Dermis blood vessel endothelial cell (primary cell): ENCODE data around the gene DUSP7. TPM values are rescaled to one million over a fixed set of nuclear protein-coding genes. Genes with fewer than 3 reads are reported as not detected.
"Not testable (repeated sequence)": the region's sequence is repeated elsewhere in the genome, so short reads cannot be mapped to it uniquely, and the experiment has no call there.

Experiments
- DNase-seq: peaks from one replicate; pipeline ENCODE4 v3.0.0; 2010
- total RNA-seq: library from RNA; depleted of rRNA; stranded (reverse); fragments of >200 nt; gene quantifications from 2 replicates; pipeline ENCODE4 v1.2.3, GENCODE V29; 2014

The DUSP7 gene
- total RNA-seq, 1 donor from 2014 or later = 8.0 TPM

DNA sequence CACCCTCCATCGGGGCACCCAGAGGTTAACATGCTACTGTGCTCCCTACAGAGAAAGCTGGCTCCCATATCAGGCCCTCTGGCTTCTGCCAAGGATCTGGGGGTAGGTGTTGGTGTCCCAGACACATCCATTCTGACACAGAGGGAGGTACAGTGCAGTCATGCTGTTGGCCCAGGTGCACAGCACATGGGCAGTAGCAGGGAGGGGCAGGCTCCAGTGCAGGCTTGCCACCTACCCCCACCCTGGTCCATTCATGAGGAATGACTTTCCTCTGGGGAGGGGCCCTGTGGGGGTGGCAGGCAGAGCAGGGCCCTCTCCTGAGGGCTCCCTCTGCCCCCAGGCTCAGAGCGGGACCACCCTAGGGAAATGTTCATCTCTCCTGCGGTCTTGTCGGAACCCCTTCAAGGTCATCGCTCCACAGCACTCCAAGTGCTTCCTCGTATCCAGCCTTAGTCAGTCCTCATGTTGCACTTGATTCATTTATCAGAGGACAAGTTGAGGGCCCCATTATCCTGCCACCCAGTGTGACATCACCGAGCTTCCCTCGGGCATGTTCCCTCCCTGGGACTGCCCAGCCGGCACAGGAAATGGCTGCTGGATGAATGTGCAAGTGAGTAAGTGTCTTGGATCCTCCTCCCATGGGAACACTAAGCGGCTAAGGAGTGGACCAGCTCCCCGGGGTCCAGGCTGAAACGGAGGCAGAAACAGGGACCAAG, 10.0 kb downstream of the DUSP7 start:
- peak; percentile 91 for DNase-seq

DNA sequence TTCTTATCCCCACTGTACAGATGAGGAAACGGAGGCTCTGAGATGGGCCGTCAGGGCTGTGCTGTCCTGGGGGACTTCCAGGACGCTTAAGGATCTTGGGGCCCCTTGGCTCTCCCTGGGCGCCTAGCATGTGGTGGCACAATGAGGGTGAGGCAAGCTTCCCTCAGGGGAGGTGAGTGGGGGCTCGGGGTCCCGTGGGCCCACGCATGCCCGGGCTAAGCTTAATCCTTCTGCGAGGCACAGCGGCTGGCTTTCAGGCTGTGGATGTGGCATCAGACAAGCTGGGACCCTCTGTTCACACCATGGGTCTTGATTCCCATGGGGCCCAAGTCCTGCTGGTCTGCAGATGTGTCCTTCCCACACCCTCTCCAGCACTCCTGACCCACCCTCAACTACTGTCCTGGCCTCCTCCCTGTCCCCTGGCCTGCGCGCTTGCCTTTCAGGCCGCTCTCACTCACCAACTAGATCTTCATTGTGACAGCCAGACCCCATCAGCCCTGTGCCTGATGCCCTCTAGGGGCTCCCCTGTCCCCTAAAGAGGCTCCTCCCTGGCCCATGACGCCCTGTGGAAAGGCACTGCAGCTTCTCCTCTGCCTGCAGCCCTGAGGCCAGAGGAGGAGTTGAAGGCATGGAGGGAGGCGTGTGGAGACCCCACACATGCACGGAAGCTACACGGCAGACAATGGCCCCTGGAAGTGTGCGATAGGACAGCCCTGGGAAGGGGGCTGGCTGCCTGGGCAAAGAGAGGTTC, 11.3 kb downstream of the DUSP7 start:
- DNase-seq = no peak

DNA sequence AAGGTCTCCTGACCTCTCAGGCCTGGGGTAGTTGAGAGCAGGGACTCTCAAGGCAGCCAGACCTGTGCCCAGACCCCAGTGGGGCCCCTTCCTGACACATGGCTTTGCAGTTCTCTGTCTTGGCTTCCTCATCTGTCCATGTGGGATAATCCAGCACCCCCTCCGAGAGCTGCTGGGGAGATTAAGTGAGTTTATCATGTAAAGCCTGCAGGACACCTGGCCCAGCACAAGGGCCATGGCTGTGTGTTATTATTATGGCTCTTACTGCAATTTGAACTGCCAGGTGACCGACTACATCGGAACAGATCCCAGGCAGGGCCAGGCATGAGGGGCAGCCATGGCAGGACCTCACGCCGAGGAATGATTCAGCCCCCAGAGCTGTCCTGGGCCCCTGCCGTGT, 12.6 kb downstream of the DUSP7 start:
- DNase-seq = no peak

DNA sequence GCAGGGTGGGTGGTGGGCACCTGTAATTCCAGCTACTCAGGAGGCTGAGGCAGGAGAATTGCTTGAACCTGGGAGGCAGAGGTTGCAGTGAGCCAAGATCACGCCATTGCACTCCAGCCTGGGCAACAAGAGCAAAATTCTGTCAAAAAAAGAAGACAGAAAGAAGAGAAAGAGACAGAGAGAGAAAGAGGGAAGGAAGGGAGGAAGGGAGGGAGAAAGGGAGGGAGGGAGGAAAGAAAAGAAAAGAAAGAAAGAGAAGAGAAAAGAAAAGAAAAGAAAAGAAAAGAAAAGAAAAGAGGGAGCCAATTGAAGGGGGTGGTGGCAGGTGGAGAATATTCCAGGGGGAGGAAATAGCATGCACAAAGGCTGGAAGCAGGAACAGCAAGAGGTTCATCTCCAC, 13.3 kb downstream of the DUSP7 start:
- DNase-seq = not testable (repeated sequence)

DNA sequence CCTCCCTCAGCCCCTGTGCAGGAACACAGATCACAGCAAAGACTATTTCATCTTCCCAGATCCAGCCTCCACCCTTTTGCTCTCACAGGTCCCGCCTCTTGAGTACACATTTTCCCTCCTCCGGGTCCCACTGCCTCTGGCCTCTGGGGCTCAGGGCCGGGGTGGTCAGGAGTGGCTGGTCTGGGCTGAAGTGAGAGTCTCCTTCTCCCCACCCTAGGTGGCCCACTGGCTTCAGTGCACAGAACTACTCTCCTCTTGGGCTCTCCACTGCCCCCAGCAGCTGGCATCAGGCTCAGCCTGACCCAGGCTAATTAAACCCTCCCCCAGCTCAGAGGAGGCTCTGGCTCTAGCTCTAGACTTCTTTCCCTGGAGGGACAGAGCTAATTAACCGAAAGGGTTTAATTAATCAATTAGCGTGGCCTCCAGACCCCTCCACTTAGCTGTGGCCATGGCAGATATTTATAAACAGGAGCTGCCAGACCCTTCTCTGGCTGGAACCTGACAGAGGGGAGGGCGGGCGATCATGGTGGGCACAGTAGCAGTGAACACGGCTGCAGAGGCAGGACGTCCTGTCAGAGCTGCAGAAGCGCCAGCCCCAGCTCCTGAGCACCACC, 15.1 kb downstream of the DUSP7 start:
- DNase-seq = peak; percentile 21

DNA sequence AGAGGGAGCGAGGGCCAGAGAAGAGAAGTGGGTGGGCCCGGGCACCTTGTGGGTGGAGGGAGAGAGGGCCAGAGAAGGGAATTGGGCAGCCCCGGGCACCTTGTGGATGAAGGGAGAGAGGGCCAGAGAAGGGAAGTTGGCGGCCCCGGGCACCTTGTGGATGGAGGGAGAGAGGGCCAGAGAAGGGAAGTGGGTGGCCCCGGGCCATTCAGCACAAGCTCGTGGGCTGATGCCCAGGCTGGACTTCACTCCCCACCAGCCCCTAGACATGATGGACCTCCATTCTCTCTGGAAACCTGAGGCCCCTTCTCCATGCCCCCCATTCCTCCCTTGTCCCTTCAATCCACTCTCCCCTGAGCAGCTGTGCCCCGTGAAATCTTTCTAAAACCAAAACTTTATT, 15.8 kb downstream of the DUSP7 start:
- DNase-seq = no peak

DNA sequence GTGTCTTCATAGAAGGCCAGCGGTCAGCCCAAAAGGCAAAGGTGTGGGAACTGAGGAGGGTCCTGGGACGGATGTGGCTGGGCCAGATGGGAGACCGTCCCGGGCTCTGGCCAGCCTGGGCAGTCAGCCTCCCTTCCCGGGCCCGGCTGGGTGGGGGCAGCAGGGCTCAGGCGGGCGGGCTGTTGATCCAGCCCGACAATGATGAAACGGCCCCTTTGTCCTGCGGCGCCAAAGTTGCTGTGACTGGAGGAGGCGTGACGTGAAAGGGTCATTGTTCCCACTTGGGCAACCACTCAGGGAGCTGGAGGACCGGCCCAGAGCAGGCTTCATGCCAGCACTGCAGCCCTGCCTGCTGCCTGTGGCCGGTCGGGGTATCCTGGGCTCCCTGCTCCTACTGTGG, 16.5 kb downstream of the DUSP7 start:
- peak; percentile 48 for DNase-seq

DNA sequence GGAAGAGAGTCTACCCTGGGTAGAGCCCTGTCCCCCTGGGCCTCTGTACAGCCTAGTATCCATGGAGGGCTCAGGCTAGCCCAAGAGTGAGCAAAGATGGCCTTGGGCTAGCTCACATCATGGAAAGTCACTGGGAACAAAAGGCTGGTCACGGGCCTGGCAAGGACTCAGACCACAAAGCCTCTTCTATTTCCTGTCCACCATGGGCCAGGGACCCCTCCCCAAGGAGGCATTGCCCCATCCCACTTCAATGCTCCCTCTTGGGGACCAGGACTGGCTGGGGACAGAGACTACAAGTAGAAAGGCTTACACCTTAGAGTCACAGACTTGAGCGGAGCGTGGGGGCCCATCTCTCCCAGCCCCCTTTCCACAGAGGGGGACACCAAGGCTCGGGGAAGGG, 16.9 kb downstream of the DUSP7 start:
- no peak for DNase-seq

DNA sequence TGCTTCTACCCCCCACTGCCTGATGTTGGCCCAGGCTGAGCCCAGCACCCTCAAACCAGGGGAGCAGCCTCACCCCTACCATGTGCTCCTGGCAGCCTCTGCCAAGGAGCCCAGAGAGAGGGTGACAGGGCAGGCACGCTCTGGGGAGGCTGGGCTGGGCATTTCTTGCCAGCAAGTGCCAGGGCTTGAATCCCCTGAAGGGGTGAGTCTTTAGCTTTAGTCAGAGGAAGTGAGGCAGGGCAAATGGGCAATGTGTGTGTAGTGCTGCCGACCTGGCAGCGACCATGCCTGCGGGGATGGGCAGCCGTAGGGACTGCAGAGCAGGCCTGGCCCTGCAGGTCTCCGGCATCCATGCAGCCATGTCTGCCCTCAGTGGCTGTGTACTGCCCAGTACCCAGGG, 18.1 kb downstream of the DUSP7 start:
- DNase-seq = no peak

DNA sequence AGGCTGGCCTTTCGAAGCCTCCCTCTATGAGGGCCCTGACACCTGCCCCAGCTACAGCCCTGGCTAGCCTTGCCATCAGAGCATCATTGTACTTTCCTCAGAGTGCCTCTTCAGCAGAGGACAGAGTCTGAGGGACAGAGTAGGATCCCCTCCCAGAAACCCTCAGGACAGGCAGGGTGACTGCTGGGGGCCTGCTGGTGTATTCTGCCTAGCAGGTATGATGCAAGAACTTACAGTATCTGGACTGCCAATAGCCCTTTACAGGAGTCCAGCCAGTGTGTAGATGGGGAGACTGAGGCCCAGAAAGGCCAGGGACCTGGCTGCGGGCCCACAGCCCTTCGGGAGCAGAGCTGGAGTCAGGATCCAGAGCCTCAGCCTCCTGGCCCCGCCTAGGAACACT, 19.1 kb downstream of the DUSP7 start:
- DNase-seq = no peak

DNA sequence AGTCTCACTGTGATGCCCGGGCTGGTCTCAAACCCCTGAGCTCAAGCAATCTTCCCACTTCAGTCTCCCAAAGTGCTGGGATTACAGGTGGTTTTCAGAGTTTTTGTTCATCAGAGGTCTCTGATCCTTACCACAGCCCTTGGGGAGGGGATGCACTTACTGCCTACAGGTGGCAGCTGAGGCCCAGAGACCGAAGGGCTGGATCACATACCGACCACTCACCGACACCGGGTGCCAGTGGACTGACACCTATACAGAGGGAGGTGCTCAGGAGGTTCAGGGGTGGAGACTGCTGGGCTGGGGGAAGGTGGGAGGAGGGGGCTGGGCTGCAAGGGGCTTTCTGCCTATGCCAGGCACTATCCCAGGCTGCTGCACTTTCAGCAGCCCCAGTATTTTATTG, 19.5 kb downstream of the DUSP7 start:
- DNase-seq = no peak

DNA sequence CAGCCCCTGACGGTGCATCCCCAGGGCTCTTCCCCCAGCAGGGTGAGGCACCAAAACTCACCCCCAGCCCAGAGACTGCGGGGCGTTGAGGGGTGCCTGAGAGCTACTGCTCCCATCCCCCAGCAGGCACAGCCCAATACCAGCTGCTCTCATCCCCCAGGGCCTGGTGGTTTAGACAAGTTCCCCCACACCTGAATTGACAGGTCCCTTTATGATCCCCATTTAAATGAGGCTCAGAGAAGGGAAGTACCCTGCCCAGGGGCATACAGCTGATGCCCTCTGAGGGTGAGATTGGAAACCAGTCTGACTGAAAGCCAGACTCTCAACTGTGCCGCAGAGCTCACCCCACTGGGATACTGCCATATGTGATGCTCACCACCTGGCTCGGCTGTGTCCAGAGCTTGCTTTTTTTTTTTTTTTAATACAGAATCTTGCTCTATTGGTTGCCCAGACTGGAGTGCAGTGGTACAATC, 20.1 kb downstream of the DUSP7 start:
- DNase-seq = no peak

DNA sequence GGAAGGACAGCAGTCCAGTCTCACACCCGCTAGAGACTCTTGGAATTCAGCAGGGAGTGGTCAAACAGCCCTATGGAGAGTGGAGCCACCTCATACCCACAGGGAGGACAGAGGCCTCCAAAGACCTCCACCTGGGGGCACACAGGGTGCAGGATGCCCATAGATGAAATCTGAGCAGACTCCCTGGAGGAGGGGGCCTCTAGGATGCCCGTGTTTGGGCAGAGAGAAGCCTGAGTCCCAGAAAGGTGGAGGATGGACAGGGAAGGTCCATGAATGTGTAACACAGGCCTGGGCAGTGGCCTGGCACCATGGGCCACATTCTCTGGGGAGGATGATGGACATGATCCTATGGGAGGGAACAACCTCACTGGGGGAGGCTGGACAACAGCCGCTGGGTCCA, 21.7 kb downstream of the DUSP7 start:
- no peak for DNase-seq

DNA sequence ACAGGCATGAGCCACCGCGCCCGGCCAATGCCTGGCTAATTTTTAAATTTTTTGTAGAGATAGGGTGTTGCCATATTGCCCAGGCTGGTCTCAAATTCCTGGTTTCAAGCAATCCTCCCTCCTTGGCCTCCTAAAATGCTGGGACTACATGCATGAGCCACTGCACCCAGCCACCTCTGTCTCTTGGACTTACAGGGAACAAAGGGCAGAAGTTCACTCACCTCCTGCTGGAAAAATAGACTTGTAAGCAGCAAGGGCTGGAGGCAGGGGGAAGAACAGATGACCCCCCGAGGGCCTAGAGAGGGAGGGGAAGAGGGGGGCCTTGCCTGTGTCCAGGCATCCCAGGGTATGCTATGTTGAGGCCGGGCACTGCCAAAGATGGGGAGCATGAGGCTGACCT, 22.2 kb downstream of the DUSP7 start:
- DNase-seq = no peak

DNA sequence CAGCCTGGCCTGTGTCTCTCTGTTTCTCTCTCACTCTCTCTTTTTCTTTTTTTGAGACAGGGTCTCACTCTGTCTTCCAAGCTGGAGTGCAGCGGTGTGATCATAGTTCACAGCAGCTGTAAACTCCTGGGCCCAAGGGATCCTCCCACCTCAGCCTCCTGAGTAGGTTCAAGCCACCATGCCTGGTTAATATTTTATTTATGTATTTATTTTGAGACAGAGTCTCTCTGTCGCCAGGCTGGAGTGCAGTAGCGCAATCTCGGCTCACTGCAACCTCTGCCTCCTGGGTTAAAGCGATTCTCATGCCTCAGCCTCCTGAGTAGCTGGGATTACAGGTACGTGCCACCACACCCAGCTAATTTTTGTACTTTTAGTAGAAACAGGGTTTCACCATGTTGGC, 22.6 kb downstream of the DUSP7 start:
- not testable (repeated sequence) for DNase-seq

DNA sequence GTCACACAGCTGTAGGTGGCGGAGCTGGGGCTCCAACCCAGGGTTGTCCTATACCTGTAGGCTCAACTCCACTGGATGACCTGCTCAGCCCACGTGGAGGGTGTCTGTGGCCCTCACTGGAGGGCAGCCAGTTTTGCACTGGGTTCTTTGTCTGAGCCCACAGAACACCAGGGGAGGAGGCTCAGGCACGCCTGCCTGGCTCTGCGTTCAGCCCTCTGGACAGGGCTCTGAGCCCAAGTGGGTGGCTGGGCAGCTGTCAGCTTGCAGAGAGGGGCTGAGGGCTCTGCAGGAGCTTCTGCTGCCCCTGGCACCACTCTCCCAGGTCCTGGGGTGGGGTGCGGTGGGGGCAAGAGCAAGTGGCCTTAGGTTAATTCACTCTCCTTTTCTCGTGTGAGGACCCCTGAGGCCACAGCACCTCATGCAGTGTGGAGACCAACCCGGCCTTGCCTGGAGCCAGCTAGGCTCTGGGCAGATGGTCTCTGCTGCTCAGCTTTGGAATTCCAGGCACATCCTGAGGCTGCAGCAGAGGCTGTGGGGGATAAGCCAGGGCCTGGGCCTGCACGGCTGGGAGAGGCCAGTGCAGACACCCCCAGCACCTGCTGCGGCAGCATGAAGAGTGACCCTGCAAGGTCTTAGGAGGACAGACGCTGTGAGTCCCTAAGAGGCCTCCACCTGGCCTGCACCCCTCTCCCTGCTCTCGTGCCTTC, 23.5 kb downstream of the DUSP7 start:
- no peak for DNase-seq

DNA sequence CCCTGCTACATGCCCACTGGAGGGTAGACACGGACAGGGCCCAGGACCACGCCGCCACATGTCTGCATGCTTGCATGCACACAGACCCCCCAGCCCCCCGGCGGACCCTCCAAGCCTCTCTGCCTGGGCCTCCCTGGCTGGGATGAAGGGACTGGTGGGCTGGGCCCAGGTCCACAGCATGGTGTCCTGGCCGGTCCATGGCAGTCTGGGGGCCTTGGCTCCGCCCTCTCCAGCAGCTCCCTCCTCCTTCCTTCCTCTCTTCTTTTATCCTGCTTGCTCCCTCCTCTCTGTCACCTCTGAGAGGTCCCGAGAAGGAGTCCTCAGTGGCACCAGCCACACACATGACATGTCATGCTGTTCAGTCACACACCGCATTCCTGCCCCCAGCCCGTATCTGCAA, 24.5 kb downstream of the DUSP7 start:
- DNase-seq = no peak

DNA sequence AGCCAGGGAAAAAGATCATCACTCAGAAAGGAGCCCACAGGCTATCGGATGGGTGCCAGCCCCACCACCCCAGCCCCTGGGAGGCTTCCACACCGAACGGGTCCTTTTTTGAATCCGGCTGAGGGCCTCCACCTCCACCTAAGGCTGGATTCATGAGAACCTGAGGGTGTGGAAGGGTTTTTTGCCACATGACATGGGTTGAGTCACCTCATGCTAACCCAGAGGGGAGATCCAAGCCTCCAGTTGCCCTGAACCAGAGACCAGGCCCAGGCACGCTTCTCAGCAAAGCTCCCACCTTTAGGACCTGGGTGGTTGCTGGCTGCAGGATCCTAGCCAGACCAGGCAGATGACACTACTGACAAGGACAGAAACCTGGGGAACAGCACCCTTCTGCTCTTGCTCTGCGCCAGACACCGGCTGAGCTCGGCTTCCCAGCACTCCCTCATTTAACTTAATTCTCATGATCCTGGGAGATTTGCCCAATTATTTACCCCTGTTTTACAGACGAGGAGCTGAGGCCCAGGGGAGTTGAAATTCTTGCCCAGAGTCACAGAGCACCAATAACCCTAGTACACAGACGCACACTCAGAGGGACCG, 25.6 kb downstream of the DUSP7 start:
- DNase-seq = no peak

DNA sequence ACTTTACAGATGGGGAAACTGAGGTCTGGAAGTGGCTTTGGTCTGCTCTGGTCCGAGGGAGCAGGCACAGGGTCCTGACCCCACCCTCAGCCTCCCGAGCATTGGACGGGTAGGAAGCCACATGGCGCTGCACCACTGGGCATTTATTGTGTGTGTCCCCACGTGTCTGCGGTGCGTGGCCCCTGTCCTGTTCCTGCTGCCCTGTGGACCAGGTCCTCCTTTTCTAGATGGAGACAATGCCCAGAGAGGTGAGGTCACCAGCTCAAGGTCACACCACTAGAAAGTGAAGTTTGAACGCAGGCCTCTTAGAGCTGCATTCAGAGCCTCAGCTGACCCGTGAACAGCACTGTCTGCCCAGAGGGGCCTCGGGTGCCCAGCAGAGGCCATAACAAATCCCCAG, 26.8 kb downstream of the DUSP7 start:
- no peak for DNase-seq

DNA sequence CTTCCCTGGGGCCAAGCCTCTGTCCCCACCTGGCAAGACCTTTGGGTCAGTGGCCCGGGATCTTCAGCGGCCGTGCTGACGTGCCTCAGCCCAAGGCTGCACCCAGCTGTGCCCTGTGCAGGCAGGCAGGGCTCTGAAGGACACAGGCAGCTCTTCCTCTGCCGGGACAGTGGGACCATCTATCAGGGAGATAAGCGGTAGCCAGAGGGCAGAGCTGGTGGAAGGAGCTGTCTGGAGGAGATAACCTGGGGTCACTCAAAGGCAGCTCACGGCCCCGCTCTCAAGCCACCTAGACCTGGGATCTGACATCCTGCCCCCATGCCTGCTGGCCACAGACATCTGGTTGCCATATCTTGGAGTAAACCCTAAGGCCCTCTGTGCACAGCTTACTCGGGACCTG, 27.3 kb downstream of the DUSP7 start:
- DNase-seq = no peak

DNA sequence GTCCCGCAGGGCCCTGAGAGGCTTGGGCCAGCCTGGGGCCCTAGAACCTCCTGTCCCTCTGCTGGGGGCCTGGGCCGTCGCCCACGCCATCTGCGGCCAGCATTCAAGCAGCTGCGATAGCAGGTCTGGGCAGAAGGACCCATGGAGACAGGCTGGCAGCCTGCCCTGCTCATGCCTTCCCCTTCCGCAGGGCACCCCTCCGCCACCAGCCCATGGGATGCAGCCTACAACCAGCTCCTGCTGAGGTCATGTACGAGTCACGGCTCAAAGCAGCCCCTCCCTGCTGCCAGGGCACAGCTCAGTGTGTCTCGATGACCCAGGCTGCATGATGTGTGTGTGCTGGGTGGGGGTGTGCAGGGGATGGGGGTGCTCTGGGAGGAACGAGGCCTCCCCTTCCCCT, 27.8 kb downstream of the DUSP7 start:
- DNase-seq = no peak

DNA sequence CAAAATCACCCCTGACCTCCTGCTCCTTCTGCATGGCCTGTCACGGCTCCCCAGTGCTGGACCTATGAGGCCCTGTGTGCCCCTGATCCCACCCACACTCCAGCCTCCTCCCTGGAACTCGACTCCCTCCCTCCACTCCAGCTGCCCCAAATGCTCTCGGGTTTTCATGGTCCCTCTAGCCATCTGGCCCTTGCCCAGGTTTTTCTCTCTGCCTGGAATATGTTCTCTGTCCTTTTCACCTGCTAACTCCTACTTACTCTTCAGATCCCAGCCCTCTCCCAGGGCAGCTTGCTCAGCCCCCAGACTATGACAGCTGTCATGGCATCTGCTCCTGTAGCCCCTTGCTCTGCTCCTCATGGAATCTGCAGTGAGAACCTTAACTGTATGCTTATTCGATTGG, 30.3 kb downstream of the DUSP7 start:
- no peak for DNase-seq

DNA sequence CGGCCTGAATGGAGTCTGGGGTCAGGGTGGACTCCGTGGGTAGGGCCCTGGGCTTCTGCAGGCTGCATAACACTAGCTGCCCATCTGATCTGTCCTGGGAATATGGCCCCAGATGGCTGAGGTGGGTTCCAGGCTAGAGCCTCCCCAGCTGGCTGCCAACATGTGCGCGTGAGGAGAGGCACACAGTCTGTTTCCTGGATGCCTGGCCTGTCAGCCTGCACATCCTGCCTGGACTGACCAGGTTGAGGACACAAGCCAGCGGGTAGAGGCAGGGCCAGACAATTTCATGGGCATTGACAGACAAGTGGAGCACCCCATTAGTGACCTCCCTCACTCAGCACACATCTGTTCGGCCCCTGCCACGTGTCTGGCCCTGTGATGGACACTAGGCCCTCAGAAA, 30.9 kb downstream of the DUSP7 start:
- peak; percentile 32 for DNase-seq
